Measurements from ENCODE around the gene PRDM12.

DNA sequence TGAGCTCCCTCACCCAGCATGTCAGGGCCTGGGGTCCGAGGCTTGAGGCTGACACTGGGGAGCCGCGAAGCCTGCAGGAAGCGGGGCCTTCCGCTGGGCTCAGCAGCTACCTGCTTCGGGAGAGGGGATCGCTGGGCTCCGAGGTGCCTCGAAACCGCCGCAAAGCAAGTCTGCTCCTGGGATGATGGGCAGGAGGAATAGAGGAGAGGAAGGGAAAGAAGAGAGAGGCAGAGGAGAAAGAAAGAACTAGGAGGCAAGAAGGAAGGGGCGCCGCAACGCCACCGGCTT is 1.5 kb upstream of the PRDM12 start:
- no peak for TF ChIP-seq POLR2A (IDR thresholded peaks at IDR 0.05)
- TF ChIP-seq, protein P1, sequence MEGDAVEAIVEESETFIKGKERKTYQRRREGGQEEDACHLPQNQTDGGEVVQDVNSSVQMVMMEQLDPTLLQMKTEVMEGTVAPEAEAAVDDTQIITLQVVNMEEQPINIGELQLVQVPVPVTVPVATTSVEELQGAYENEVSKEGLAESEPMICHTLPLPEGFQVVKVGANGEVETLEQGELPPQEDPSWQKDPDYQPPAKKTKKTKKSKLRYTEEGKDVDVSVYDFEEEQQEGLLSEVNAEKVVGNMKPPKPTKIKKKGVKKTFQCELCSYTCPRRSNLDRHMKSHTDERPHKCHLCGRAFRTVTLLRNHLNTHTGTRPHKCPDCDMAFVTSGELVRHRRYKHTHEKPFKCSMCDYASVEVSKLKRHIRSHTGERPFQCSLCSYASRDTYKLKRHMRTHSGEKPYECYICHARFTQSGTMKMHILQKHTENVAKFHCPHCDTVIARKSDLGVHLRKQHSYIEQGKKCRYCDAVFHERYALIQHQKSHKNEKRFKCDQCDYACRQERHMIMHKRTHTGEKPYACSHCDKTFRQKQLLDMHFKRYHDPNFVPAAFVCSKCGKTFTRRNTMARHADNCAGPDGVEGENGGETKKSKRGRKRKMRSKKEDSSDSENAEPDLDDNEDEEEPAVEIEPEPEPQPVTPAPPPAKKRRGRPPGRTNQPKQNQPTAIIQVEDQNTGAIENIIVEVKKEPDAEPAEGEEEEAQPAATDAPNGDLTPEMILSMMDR (IDR thresholded peaks at IDR 0.05): no peak

Measured in uterus (tissue), 2 donors.